Type B pancreatic cell (in vitro differentiated cells): ENCODE measurements around the gene PRM1. TPM values are rescaled to one million over a fixed set of nuclear protein-coding genes. Genes with fewer than 3 reads are reported as not detected.
A peak's percentile ranks its signal among the peaks of the same experiment; 100 is the strongest.

Experiments
- DNase-seq: peaks from one replicate; pipeline ENCODE4 v3.0.0; 2021; ENCODE audit warnings: mixed read lengths; ENCODE audit not compliant: unreplicated experiment; ENCODE audit errors: extremely low spot score
- H3K27ac Mint-ChIP-seq: 2 replicates; pipeline ENCODE4 v1.8.0; 2021; ENCODE audit warnings: mild to moderate bottlenecking, mixed read lengths
- H3K27me3 Mint-ChIP-seq: 2 replicates; pipeline ENCODE4 v1.8.0; 2021; ENCODE audit warnings: mixed read lengths
- H3K36me3 Mint-ChIP-seq: 2 replicates; pipeline ENCODE4 v1.8.0; 2021; ENCODE audit warnings: mixed read lengths
- H3K4me1 Mint-ChIP-seq: one replicate; pipeline ENCODE4 v1.8.0; 2021; ENCODE audit warnings: mixed read lengths; ENCODE audit not compliant: unreplicated experiment
- H3K4me3 Mint-ChIP-seq: 2 replicates; pipeline ENCODE4 v1.8.0; 2021; ENCODE audit warnings: mild to moderate bottlenecking, mixed read lengths
- H3K9me3 Mint-ChIP-seq: 2 replicates; pipeline ENCODE4 v1.8.0; 2021; ENCODE audit warnings: mixed read lengths
- CTCF ChIP-seq: fragments of 200-600 bp; sonication (generic); conservative IDR thresholded peaks from 2 replicates; pipeline ENCODE4 v1.5.0; 2021; ENCODE audit warnings: antibody characterized with exemption, mild to moderate bottlenecking
- total RNA-seq: library from RNA; stranded (reverse); gene quantifications from 2 replicates; pipeline ENCODE4 v1.2.1, GENCODE V29; 2021; ENCODE audit warnings: low replicate concordance

The PRM1 gene
- total RNA-seq, 1 donor from 2014 or later = not detected

GRCh38 chr16:11316331-11317015 lies 35.3 kb upstream of the PRM1 start:
- Mint-ChIP-seq H3K4me3 (peak overlapping the region; percentile 58), H3K27me3 (no peaks in the 10 kb centered on the region), H3K36me3 (no peaks in the 10 kb centered on the region), H3K4me1 (peaks cover 23% of the 10 kb centered on the region), H3K27ac (peak overlapping the region; percentile 77), H3K9me3 (no peaks in the 10 kb centered on the region)
- no peak for TF ChIP-seq CTCF
- DNase-seq = no peak

DNA sequence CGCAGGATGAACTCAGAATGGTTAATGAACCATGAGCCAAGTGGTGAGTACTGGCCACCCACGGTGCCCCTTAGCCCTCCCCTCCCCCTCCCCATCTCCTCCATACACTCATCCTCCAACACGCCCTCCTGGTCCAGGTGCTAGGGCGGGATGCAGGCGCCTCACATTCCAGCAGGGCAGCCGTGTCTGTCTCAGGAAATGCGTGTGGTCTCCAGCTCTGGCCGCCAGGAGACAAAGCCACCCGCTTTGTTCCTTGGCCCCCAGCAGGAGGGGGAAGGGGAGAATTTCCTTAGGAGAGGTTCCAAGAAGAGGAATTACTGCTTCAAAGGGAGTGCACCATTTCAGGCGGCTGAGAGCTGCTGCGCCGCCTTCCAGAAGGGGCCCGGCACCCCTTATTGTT lies 34.4 kb upstream of the PRM1 start:
- Mint-ChIP-seq H3K27me3 (no peaks in the 10 kb centered on the region), H3K4me3 (no peak overlapping the region), H3K4me1 (peaks cover 23% of the 10 kb centered on the region), H3K36me3 (no peaks in the 10 kb centered on the region), H3K27ac (no peak overlapping the region), H3K9me3 (no peaks in the 10 kb centered on the region)
- TF ChIP-seq CTCF = peak; percentile 64
- no peak for DNase-seq

- H3K27ac Mint-ChIP-seq = peak overlapping the region; percentile 93
- no peaks in the 10 kb centered on the region for H3K9me3 Mint-ChIP-seq
- H3K36me3 Mint-ChIP-seq = no peaks in the 10 kb centered on the region
- H3K4me3 Mint-ChIP-seq = no peak overlapping the region
- H3K4me1 Mint-ChIP-seq = peaks cover 23% of the 10 kb centered on the region
- TF ChIP-seq CTCF = no peak
- DNase-seq = no peak
- H3K27me3 Mint-ChIP-seq = no peaks in the 10 kb centered on the region
Observed at GRCh38 chr16:11314309-11314894, 33.3 kb upstream of the PRM1 start.

GRCh38 chr16:11313493-11314308 lies 32.6 kb upstream of the PRM1 start:
- TF ChIP-seq CTCF = no peak
- Mint-ChIP-seq H3K27ac (peak overlapping the region; percentile 93), H3K36me3 (no peaks in the 10 kb centered on the region), H3K27me3 (no peaks in the 10 kb centered on the region), H3K4me1 (peaks cover 23% of the 10 kb centered on the region), H3K4me3 (peak overlapping the region; percentile 76), H3K9me3 (no peaks in the 10 kb centered on the region)
- DNase-seq = no peak

GRCh38 chr16:11312718-11313492 lies 31.8 kb upstream of the PRM1 start:
- no peaks in the 10 kb centered on the region for H3K36me3 Mint-ChIP-seq
- TF ChIP-seq CTCF = no peak
- H3K4me3 Mint-ChIP-seq = peak overlapping the region; percentile 76
- no peaks in the 10 kb centered on the region for H3K9me3 Mint-ChIP-seq
- DNase-seq = no peak
- peak overlapping the region; percentile 93 for H3K27ac Mint-ChIP-seq
- H3K27me3 Mint-ChIP-seq = no peaks in the 10 kb centered on the region
- H3K4me1 Mint-ChIP-seq = peaks cover 23% of the 10 kb centered on the region
